Parietal lobe (tissue), 1 donor: ENCODE measurements around the gene DLK1. TPM values are rescaled to one million over a fixed set of nuclear protein-coding genes. Genes with fewer than 3 reads are reported as not detected.

ENCODE experiments used
- total RNA-seq: library from RNA; depleted of rRNA; stranded (reverse); fragments of >200 nt; gene quantifications from one replicate; pipeline ENCODE4 v1.2.3, GENCODE V29; 2014

DLK1 gene
- total RNA-seq: not detected

DNA sequence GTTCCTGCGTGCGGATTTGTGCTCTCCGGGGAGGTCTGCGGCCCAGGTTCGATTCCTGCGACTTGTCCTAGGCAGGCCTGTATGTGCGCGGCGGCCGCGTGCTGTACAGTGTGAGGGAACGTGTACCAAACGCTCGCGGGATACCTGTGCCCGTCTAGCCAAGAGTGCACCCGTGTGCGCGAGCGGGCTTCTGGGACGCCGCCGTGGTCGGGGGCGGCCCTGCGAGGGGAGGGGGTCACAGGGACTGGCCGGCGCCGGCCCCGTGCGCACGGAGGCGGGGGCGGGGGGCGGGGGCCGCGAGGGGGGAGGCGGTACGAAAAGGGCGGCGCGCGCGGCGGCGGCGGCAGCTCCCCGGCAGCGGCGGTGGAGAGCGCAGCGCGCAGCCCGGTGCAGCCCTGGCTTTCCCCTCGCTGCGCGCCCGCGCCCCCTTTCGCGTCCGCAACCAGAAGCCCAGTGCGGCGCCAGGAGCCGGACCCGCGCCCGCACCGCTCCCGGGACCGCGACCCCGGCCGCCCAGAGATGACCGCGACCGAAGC lies at the start of gene DLK1:
DLK1 (plus strand) TSS at position 343 of the 536 bp plus-strand sequence; CDS start at position 520, 177 bp downstream.

Other genes starting within 250 kb of the DLK1 start
- 23.5 TPM for gene BEGAIN, start 139.5 kb upstream of the DLK1 start, total RNA-seq
- gene MEG3, start 99.2 kb downstream of the DLK1 start, total RNA-seq: 389 TPM
- not detected for gene RTL1, start 176.8 kb downstream of the DLK1 start, total RNA-seq